Measurements from ENCODE around the gene RNU1-1.
"Not testable (repeated sequence)": the region's sequence is repeated elsewhere in the genome, so short reads cannot be mapped to it uniquely, and the experiment has no call there.

The RNU1-1 gene

GRCh38 chr1:16521679-16522078, 7.6 kb upstream of the RNU1-1 start:
- not testable (repeated sequence) for DNase-seq (ENCODE audit: low spot score)

DNA sequence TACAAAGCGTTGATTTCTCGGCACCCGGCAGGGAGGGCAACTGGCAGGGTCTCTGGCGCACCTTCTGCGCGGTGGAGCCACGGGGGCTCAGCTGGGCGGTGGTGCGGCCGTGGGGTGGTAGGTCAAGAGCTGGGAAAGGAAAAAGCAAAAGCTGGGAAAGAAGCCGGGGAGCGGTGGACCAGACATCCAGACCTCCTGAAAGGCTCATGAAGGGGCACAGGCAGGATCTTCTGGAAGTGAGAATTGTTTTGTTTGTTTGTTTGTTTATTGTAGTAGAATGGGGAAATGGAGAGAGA, 7.2 kb upstream of the RNU1-1 start:
- no peak for DNase-seq (ENCODE audit: low spot score)

GRCh38 chr1:16520435-16521287, 6.6 kb upstream of the RNU1-1 start:
- not testable (repeated sequence) for DNase-seq (ENCODE audit: low spot score)

DNA sequence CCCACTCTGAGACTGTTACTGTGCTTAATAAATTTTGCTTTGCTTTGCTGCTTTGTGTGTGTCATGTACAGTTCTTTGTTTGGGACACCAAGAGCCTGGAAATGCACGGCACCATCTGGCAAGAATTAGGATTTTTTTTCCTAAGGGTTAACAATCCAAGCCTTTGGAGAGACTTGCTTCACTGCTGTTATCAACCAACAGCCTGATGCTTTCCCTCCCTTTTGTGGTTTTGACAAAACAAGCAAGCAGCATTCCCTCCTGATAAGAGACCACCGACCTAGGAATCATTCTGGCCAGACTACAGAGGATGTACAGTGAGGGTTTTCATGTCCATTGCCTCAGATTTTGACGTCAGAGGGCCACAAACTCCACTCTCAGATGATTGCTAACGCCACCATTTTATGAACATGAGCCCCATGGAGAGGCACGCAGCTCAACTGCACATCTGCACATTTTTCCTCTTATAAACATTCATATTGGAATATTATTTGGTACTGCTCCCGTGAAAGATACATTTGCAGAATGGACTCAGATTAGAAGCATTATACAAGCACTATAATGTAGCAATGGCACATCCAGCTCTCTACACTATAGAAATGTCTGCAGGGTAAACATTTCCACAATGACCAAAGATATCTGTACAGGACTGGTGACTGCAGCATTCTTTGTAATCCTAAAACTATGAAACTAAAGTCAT, 5.3 kb upstream of the RNU1-1 start:
- DNase-seq (ENCODE audit: low spot score): not testable (repeated sequence)

DNA sequence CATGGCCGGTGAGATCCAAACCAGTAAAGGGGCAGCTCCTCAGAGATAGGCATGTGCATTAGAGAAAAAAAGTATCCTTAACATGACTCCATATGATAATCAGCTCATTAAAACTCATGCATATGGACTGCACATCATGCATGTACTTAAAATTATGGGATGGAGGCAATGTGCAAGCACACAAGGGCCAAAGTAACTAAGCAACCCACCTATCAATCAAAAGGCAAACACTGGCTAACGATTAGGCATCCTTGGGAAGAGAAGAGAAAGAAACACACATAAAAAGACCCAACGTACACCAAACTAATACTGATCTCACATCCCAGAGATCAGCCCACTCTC, 4.8 kb upstream of the RNU1-1 start:
- DNase-seq (ENCODE audit: low spot score): not testable (repeated sequence)

GRCh38 chr1:16516694-16517410, 2.8 kb upstream of the RNU1-1 start:
- DNase-seq (ENCODE audit: low spot score): not testable (repeated sequence)

GRCh38 chr1:16513412-16514106, 526 bp downstream of the RNU1-1 start:
- peak; percentile 54 for DNase-seq (ENCODE audit: low spot score)

- not testable (repeated sequence) for DNase-seq (ENCODE audit: low spot score)
Measured at GRCh38 chr1:16512624-16513411, 1.3 kb downstream of the RNU1-1 start.

- DNase-seq (ENCODE audit: low spot score): not testable (repeated sequence)
Measured at GRCh38 chr1:16511926-16512325, 2.2 kb downstream of the RNU1-1 start.

DNA sequence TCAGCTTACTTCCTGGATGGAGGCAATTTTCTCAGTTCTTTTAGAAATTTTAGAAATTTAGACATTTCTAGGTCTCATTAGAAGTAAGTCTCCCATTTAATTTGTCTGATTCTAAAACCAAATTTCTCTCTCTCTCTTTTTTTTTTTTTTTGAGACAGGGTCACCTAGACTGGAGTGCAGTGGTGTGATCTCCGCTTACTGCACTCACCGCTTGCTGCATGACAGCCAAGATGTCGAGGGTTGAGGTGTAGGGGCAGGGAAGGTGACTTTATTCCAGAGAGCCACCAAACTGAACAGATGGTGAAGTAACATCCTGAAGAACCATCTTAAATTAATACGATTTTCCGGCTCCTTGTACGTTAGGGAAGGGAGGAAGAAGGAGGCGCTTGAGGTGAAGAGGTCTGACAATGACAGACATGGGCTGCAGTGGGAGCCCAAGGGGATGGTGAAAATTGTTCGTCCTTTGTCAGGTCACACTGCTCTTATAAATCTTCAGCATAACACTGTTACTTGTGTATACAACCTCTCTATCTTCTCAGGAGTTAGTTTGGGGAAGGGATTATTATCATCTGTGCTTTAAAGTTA, 5.1 kb downstream of the RNU1-1 start:
- DNase-seq (ENCODE audit: low spot score): not testable (repeated sequence)

- DNase-seq (ENCODE audit: low spot score): not testable (repeated sequence)
Measured at GRCh38 chr1:16506364-16507136, 7.5 kb downstream of the RNU1-1 start.

DNA sequence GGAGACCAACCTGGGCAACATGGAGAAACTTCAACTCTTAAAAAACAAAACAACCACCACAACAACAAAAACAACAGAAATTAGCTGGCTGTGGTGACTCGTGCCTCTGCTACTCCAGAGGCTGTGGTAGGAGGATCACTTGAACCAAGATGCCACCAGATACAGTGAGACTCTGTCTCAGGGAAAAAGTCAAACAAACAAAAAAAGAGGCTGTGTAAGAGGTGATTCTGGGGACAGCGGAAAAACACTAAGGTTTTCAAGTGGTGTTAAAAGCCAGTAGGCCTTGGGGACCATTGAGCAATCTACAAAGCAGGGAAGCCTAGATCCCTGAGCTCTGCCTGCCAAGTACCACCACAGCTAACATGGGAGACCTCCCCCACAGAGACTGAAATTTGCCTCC, 8.2 kb downstream of the RNU1-1 start:
- not testable (repeated sequence) for DNase-seq (ENCODE audit: low spot score)

GRCh38 chr1:16503494-16503893, 10.6 kb downstream of the RNU1-1 start:
- DNase-seq (ENCODE audit: low spot score): no peak

DNA sequence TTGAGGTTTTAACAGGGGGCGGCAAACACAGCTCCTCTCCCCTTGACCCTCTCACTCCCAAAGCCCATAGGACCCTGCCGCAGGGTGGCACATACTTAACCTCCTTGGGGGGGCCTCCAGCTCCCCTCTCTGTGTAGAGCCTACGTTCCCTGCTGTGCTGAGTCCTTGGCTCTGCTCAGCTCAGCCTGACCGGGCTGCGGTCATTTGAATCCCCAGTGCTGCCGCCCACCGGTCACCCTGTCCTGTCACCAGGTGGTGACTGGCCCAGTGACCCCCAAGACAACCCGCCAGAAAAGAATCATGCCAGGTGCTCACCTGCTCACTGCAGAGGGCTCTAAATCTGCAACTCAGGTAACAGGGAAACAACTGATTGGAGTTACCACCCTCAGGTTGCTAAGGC, 12.6 kb downstream of the RNU1-1 start:
- DNase-seq (ENCODE audit: low spot score): not testable (repeated sequence)

DNA sequence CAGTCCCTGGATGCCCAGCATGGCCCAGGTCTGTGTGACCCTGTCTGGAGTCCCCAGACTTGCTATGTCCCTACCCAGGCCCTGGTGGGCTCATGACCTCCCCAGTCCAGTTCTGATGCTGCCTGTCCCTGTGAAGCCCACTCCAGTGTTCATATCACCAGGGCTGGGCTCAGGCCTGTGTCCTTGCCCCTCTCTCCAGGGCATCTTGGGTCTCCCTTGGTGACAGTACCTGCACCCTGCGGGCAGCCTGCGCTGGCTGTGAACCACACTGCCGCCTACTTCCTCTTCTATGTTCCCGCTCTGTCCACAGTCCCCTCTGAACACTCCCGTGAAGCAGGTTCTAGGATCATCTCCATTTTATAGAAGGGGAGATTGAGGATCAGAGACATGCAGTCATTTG, 13.1 kb downstream of the RNU1-1 start:
- DNase-seq (ENCODE audit: low spot score): not testable (repeated sequence)

GRCh38 chr1:16500466-16500865, 13.6 kb downstream of the RNU1-1 start:
- not testable (repeated sequence) for DNase-seq (ENCODE audit: low spot score)

DNA sequence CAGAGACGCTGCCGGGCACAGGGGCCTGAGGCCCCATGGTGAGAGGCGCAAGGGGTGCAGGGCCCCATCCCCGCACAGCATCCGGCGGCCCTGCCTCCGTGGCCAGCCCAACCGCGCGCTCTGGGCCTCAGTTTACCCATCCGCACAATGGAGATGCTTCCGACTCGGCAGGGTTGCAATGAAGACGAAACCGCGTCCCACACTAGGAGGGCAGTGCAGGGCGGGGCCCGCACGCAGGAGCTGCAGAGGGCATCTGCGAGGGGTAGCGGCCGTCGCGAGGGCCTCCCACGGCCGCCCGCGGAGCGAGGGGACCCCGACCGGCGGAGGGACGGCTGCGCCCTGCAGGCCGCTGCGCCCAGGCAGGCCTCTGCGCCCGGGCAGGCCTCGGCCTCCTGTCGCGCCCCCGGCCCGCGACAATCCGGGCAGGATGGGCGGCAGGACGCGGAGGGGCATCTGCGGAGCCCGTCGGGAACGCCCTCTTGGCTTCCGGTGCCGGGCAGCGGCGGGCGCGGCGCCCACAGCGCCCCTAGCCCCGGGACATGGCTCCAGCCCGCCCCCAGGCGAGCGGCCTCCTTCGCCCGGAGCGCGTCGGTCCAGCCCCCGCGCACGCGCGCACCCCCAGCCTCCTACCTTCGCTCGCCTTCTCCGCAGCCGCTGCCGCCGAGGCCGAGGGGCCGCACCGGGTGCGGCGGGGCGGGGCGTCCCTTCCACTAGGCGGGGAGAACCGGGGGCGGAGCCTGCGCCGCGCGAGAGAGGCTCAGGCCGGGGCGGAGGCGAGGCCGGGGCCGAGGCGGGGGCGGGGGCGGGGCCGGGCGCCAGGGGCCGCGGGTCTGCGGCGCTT, 15.3 kb downstream of the RNU1-1 start:
- peak; percentile 95 for DNase-seq (ENCODE audit: low spot score)

DNA sequence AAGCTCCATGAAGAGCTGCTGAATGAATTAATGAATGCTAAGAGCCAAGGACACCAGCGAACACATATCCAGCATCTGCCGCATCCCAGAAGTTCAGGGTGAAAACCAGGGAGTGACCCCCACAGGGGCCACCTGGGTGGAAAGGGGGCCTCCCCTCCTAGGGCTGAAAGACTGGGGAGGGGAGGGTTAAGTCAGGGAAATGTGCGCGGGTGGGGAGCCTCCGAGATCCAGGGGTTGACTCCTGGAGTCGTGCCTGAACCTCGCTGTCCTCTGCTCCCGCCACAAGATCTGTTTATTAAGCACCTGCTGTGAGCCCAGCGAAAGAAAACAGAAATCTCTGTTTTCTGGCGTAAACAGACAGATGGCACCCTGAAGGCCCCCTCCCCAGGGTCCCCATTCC, 16.0 kb downstream of the RNU1-1 start:
- not testable (repeated sequence) for DNase-seq (ENCODE audit: low spot score)

GRCh38 chr1:16497474-16497904, 16.6 kb downstream of the RNU1-1 start:
- not testable (repeated sequence) for DNase-seq (ENCODE audit: low spot score)
